Measurements from ENCODE around the gene HBP1.
"Not testable (repeated sequence)": the region's sequence is repeated elsewhere in the genome, so short reads cannot be mapped to it uniquely, and the experiment has no call there.

DNA sequence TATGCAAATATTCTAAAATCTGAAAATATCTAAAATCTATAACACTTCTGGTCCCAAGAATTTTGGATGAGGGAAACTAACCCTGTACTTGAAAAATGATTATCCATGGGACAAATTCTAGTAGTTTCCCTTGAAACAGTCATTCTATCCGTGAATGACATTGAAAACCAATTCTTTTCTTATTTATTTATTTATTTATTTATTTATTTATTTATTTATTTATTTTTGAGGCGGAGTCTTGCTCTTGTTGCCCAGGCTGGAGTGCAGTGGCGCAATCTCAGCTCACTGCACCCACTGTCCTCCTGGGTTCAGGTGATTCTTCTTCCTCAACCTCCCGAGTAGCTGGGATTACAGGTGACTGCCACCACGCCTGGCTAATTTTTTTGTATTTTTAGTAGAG lies 24.9 kb upstream of the HBP1 start:
- TF ChIP-seq POLR2AphosphoS5, POLR2A (IDR thresholded peaks at IDR 0.05): not testable (repeated sequence)

All from upper lobe of left lung (tissue), 4 donors.